Measurements from ENCODE around the gene SELENOO. TPM values are rescaled to one million over a fixed set of nuclear protein-coding genes. Genes with fewer than 3 reads are reported as not detected.

Gene SELENOO
- total RNA-seq, 1 experiment from 2014 or later = 29.6 TPM

- no TSS peak for BruUV-seq (replicated peaks)
- H3K4me1 ChIP-seq (ENCODE audit: control insufficient read depth in 1 of 2, insufficient read depth in 2 of 2, low read length in 2 of 2) = peaks cover 7 to 30% of the 10 kb centered on the region in 2 experiments; a peak in 3 of 4 replicates
- H3K79me2 ChIP-seq (ENCODE audit: insufficient read depth, low read length) = peaks cover 24% of the 10 kb centered on the region
- POLR2A ChIA-PET = no interaction called here
- ATAC-seq = no peak
- no peak overlapping the region for H3K4me2 ChIP-seq (ENCODE audit: low read length)
- intact Hi-C loops (cut with micrococcal nuclease) = loop anchor here (5.0 kb wide), 1 partner anchor 243 kb away; no protein-coding TSS in a partner anchor
- no peak for DNase-seq (ENCODE audit: low read depth, low spot score)
- no peaks in the 10 kb centered on the region for H3K9me3 ChIP-seq (ENCODE audit: control insufficient read depth in 1 of 2, insufficient read depth in 1 of 2, low read depth in 1 of 2, low read length in 2 of 2)
- CTCF ChIA-PET = interaction anchor here (1.1 kb wide), 1 partner anchor 10 kb away, joined by 3 read pairs; no protein-coding TSS in a partner anchor
- peaks cover 0 to 11% of the 10 kb centered on the region in 2 experiments; a peak in 2 of 4 replicates for H3K36me3 ChIP-seq (ENCODE audit: control insufficient read depth in 1 of 2, insufficient read depth in 2 of 2, low read length in 2 of 2)
- H4K20me1 ChIP-seq (ENCODE audit: insufficient read depth) = no peaks in the 10 kb centered on the region
- no peak overlapping the region for H3K9ac ChIP-seq (ENCODE audit: low read length)
- no peaks in the 10 kb centered on the region for H3K27me3 ChIP-seq (ENCODE audit: insufficient read depth, low read length)
- no peak overlapping the region for H2AFZ ChIP-seq (ENCODE audit: low read depth, low read length, poor library complexity, severe bottlenecking)
- H3K27ac ChIP-seq (ENCODE audit: low read depth, low read length) = no peak overlapping the region; the same call in 1 of the 2 replicates
- no peaks in the 10 kb centered on the region for H3K9me2 ChIP-seq (ENCODE audit: insufficient read depth)
- no peak overlapping the region for H3K4me3 ChIP-seq (replicated peaks in 1 of 2; ENCODE audit: low read depth in 1 of 2, low read length in 2 of 2)
- RAD21 ChIA-PET (ENCODE audit: low non-redundant PET in 1 of 2, low total read pairs in 2 of 2, uncharacterized antibody in 2 of 2, unreplicated experiment in 2 of 2) = no interaction called here
- no peak for TF ChIP-seq ZBTB33 (IDR thresholded peaks at IDR 0.05; ENCODE audit: extremely low read depth, insufficient replicate concordance, low read length)
- TF ChIP-seq YY1 (IDR thresholded peaks at IDR 0.05; ENCODE audit: extremely low read depth, insufficient replicate concordance, low read depth, low read length) = no peak
- TF ChIP-seq POLR2A (IDR thresholded peaks at IDR 0.05; ENCODE audit: borderline replicate concordance, extremely low read depth, insufficient read depth, insufficient read length) = no peak
- no peak for TF ChIP-seq SP1 (IDR thresholded peaks at IDR 0.05; ENCODE audit: low read depth)
- no peak for TF ChIP-seq ELF1 (IDR thresholded peaks at IDR 0.05; ENCODE audit: borderline replicate concordance, low read depth)
- TF ChIP-seq CBX3 (IDR thresholded peaks at IDR 0.05; ENCODE audit: low read depth) = no peak
- no peak for TF ChIP-seq ZNF274 (IDR thresholded peaks at IDR 0.05; ENCODE audit: low read depth, low read length)
- TF ChIP-seq POLR2AphosphoS5 (IDR thresholded peaks at IDR 0.05; ENCODE audit: low read depth, low read length) = no peak
- no peak for TF ChIP-seq ZFX (IDR thresholded peaks at IDR 0.05)
- no peak for TF ChIP-seq ATF3 (IDR thresholded peaks at IDR 0.05)
- no peak for TF ChIP-seq MAX (IDR thresholded peaks at IDR 0.05)
- no peak for TF ChIP-seq JUND (IDR thresholded peaks at IDR 0.05)
- TF ChIP-seq TCF7L2 (IDR thresholded peaks at IDR 0.05; ENCODE audit: borderline replicate concordance, extremely low read depth, insufficient read depth, insufficient read length) = no peak
- no peak for TF ChIP-seq EZH2phosphoT487 (IDR thresholded peaks at IDR 0.05; ENCODE audit: borderline replicate concordance)
- no peak for TF ChIP-seq EGR1 (IDR thresholded peaks at IDR 0.05; ENCODE audit: low read depth)
- TF ChIP-seq SIN3A (IDR thresholded peaks at IDR 0.05; ENCODE audit: low read depth) = no peak
- TF ChIP-seq RAD21 (IDR thresholded peaks at IDR 0.05; ENCODE audit: low read depth) = no peak
- TF ChIP-seq REST (IDR thresholded peaks at IDR 0.05; ENCODE audit: low read depth) = no peak
Observed at GRCh38 chr22:50253941-50254340, 53.1 kb downstream of the SELENOO start.

Measured in HCT116 (cell line).